Pulmonary artery endothelial cell (primary cell): ENCODE data around the gene RSPO1. TPM values are rescaled to one million over a fixed set of nuclear protein-coding genes. Genes with fewer than 3 reads are reported as not detected.

Source experiments
- DNase-seq: peaks from one replicate; pipeline ENCODE4 v3.0.0-alpha.2; 2011; ENCODE audit warnings: low read depth, low spot score
- total RNA-seq: library from RNA; depleted of rRNA; stranded (reverse); fragments of >200 nt; gene quantifications from 2 replicates; pipeline ENCODE4 v1.2.3, GENCODE V29; 2014

The RSPO1 gene
- total RNA-seq, 1 donor from 2014 or later = not detected

GRCh38 chr1:37657620-37658412 is 23.1 kb upstream of the RSPO1 start:
- no peak for DNase-seq

- DNase-seq = no peak
These were observed 22.2 kb upstream of the RSPO1 start for GRCh38 chr1:37656881-37657280.

- no peak for DNase-seq
These were observed 21.3 kb upstream of the RSPO1 start for GRCh38 chr1:37656026-37656425.

GRCh38 chr1:37655274-37655673 is 20.6 kb upstream of the RSPO1 start:
- DNase-seq = no peak

GRCh38 chr1:37653906-37654305 is 19.2 kb upstream of the RSPO1 start:
- DNase-seq = no peak

GRCh38 chr1:37652976-37653375 is 18.3 kb upstream of the RSPO1 start:
- no peak for DNase-seq

- no peak for DNase-seq
These were observed 17.1 kb upstream of the RSPO1 start for GRCh38 chr1:37651803-37652202.

- DNase-seq = no peak
These were observed 16.0 kb upstream of the RSPO1 start for GRCh38 chr1:37650721-37651120.

GRCh38 chr1:37650173-37650572 is 15.5 kb upstream of the RSPO1 start:
- no peak for DNase-seq

GRCh38 chr1:37647281-37647680 is 12.6 kb upstream of the RSPO1 start:
- DNase-seq = no peak

GRCh38 chr1:37641059-37641458 is 6.4 kb upstream of the RSPO1 start:
- no peak for DNase-seq

GRCh38 chr1:37636435-37636834 is 1.7 kb upstream of the RSPO1 start:
- no peak for DNase-seq

- DNase-seq = no peak
These were observed 555 bp upstream of the RSPO1 start for GRCh38 chr1:37634992-37635902.

- DNase-seq = no peak
These were observed 801 bp downstream of the RSPO1 start for GRCh38 chr1:37633938-37634243.

- no peak for DNase-seq
These were observed 1.4 kb downstream of the RSPO1 start for GRCh38 chr1:37633040-37633937.

GRCh38 chr1:37631036-37631435 is 3.7 kb downstream of the RSPO1 start:
- DNase-seq = no peak

GRCh38 chr1:37630426-37631028 is 4.2 kb downstream of the RSPO1 start:
- no peak for DNase-seq

GRCh38 chr1:37629726-37630425 is 4.8 kb downstream of the RSPO1 start:
- no peak for DNase-seq

GRCh38 chr1:37629008-37629407 is 5.7 kb downstream of the RSPO1 start:
- DNase-seq = no peak

- no peak for DNase-seq
These were observed 6.6 kb downstream of the RSPO1 start for GRCh38 chr1:37628026-37628556.
